ENCODE results near the gene CCDC112. TPM values are rescaled to one million over a fixed set of nuclear protein-coding genes. Genes with fewer than 3 reads are reported as not detected.
A peak's percentile ranks its signal among the peaks of the same experiment; 100 is the strongest.

The CCDC112 gene
- total and polyA plus RNA-seq, 9 of the 15 experiments (the other 6 are each of a cell fraction or from before 2014, with no cell fraction given) = 3.3 to 15.3 (median 7.4) TPM

DNA sequence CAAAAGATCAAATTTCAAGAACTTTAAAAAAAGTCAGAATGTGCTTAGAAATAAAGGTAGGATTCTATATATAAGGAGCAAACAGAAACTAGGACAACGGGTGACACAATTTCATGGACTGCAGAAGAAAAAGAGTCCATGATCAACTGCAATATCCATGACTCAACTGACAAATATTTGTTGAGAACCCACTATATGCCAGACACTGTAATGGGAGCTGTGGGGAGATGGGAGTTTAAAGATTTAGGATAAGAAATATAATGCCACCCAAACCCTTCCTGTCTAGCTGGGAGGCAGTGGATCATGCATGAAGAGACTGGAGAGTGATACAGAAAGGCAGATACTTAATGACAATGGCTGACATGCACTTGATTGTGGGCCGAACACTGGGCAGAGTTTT lies 27.6 kb upstream of the CCDC112 start:
- no peak overlapping the region for H3K27ac ChIP-seq (ENCODE audit: extremely low read depth, low read depth, low read length)
- 3% methylated on average over 2 of the region's 2 CpGs for WGBS (ENCODE audit: insufficient coverage, low coverage, missing lambda C conversion rate)
- intact Hi-C loops (cut with micrococcal nuclease) = no loop called here
- in situ Hi-C loops (cut with MboI) = no loop called here
- no peak overlapping the region for H3K9ac ChIP-seq (ENCODE audit: insufficient read depth in 1 of 2, low read depth in 2 of 2, low read length in 2 of 2)
- H3K36me3 ChIP-seq (ENCODE audit: control insufficient read depth, insufficient read depth, low read length) = no peaks in the 10 kb centered on the region
- CTCF ChIA-PET (ENCODE audit: low intra/inter-chr PET ratio) = no interaction called here
- no peak overlapping the region for H3K4me2 ChIP-seq (ENCODE audit: insufficient read depth, low read length)
- H2AFZ ChIP-seq (ENCODE audit: low read depth, low read length) = no peak overlapping the region
- no peaks in the 10 kb centered on the region for H3K79me2 ChIP-seq (ENCODE audit: control insufficient read depth, insufficient read depth, low read length)
- H3K9me1 ChIP-seq (ENCODE audit: control insufficient read depth, insufficient read depth, low read length) = no peaks in the 10 kb centered on the region
- no peak overlapping the region for H3K4me3 ChIP-seq
- TF ChIP-seq ZNF561 (CRISPR knock-in tag; conservative IDR thresholded peaks at IDR 0.05) (no peak), FOSL1 (tag; conservative IDR thresholded peaks at IDR 0.05) (peak; percentile 35; the same call in 1 of the 2 replicates), CCNT2 (IDR thresholded peaks at IDR 0.05; ENCODE audit: borderline replicate concordance, extremely low read depth, insufficient read length, low read depth, low read length) (no peak)
- POLR2A ChIA-PET = no interaction called here
- no peaks in the 10 kb centered on the region; a peak in 1 of 5 replicates for H3K27me3 ChIP-seq (ENCODE audit: control insufficient read depth in 2 of 2, insufficient read depth in 2 of 2, low read length in 2 of 2)
- no peak for FAIRE-seq
- BruUV-seq (replicated peaks) = no TSS peak
- no peak for ATAC-seq
- DNase-seq (ENCODE audit: extremely low read depth in 1 of 4, low spot score in 3 of 4) = no peak
- H4K20me1 ChIP-seq (replicated peaks; ENCODE audit: control insufficient read depth, insufficient read depth, low read length) = no peaks in the 10 kb centered on the region
- H3K9me3 ChIP-seq (replicated peaks; ENCODE audit: control insufficient read depth, insufficient read depth, low read depth, low read length) = no peaks in the 10 kb centered on the region
- H3K4me1 ChIP-seq (replicated peaks in 1 of 2; ENCODE audit: control insufficient read depth in 2 of 2, insufficient read depth in 2 of 2, low read length in 2 of 2) = no peaks in the 10 kb centered on the region; a peak in 1 of 5 replicates

DNA sequence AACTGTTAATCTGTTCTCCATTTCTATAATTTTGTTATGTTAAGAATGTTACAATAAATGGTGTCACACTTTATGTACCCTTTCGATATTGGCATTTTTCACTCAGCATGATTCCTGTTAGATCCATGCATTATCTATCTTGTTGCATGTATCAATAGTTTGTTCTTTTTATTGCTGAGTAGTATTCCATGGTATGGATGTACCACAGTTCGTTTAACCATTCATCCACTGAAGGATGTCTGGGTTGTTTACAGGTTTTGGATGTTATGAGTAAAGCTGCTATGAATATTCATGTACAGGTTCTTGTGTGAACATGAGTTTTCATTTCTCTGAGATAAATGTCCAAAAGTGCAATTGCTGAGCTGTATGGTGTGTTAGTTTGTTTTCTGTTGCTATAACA lies 26.3 kb upstream of the CCDC112 start:
- H3K4me2 ChIP-seq (ENCODE audit: insufficient read depth, low read length) = no peak overlapping the region
- H3K36me3 ChIP-seq (ENCODE audit: control insufficient read depth, insufficient read depth, low read length) = no peaks in the 10 kb centered on the region
- CTCF ChIA-PET (ENCODE audit: low intra/inter-chr PET ratio) = no interaction called here
- H3K9me3 ChIP-seq (replicated peaks; ENCODE audit: control insufficient read depth, insufficient read depth, low read depth, low read length) = no peaks in the 10 kb centered on the region
- 0% methylated on average over 2 of the region's 2 CpGs for WGBS (ENCODE audit: insufficient coverage, low coverage, missing lambda C conversion rate)
- no peak for TF ChIP-seq ZNF3 (CRISPR knock-in tag; IDR thresholded peaks at IDR 0.05)
- no peak for TF ChIP-seq RBM22 (IDR thresholded peaks at IDR 0.05; ENCODE audit: low read depth, low read length, poor library complexity, severe bottlenecking)
- TF ChIP-seq, protein P1, sequence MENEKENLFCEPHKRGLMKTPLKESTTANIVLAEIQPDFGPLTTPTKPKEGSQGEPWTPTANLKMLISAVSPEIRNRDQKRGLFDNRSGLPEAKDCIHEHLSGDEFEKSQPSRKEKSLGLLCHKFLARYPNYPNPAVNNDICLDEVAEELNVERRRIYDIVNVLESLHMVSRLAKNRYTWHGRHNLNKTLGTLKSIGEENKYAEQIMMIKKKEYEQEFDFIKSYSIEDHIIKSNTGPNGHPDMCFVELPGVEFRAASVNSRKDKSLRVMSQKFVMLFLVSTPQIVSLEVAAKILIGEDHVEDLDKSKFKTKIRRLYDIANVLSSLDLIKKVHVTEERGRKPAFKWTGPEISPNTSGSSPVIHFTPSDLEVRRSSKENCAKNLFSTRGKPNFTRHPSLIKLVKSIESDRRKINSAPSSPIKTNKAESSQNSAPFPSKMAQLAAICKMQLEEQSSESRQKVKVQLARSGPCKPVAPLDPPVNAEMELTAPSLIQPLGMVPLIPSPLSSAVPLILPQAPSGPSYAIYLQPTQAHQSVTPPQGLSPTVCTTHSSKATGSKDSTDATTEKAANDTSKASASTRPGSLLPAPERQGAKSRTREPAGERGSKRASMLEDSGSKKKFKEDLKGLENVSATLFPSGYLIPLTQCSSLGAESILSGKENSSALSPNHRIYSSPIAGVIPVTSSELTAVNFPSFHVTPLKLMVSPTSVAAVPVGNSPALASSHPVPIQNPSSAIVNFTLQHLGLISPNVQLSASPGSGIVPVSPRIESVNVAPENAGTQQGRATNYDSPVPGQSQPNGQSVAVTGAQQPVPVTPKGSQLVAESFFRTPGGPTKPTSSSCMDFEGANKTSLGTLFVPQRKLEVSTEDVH (IDR thresholded peaks at IDR 0.05; ENCODE audit: low read depth, partially characterized antibody) = no peak
- H3K9ac ChIP-seq (ENCODE audit: insufficient read depth in 1 of 2, low read depth in 2 of 2, low read length in 2 of 2) = no peak overlapping the region
- no peaks in the 10 kb centered on the region for H3K79me2 ChIP-seq (ENCODE audit: control insufficient read depth, insufficient read depth, low read length)
- H3K4me1 ChIP-seq (replicated peaks in 1 of 2; ENCODE audit: control insufficient read depth in 2 of 2, insufficient read depth in 2 of 2, low read length in 2 of 2) = no peaks in the 10 kb centered on the region
- H3K4me3 ChIP-seq = no peak overlapping the region
- no peaks in the 10 kb centered on the region for H3K9me1 ChIP-seq (ENCODE audit: control insufficient read depth, insufficient read depth, low read length)
- no peak for FAIRE-seq
- H4K20me1 ChIP-seq (replicated peaks; ENCODE audit: control insufficient read depth, insufficient read depth, low read length) = no peaks in the 10 kb centered on the region
- H3K27ac ChIP-seq (ENCODE audit: extremely low read depth, low read depth, low read length) = no peak overlapping the region
- no peaks in the 10 kb centered on the region; a peak in 1 of 5 replicates for H3K27me3 ChIP-seq (ENCODE audit: control insufficient read depth in 2 of 2, insufficient read depth in 2 of 2, low read length in 2 of 2)
- in situ Hi-C loops (cut with MboI) (no loop called here), intact Hi-C loops (cut with micrococcal nuclease) (no loop called here)
- BruUV-seq (replicated peaks) = no TSS peak
- POLR2A ChIA-PET = no interaction called here
- H2AFZ ChIP-seq (ENCODE audit: low read depth, low read length) = no peak overlapping the region
- DNase-seq (ENCODE audit: extremely low read depth in 1 of 4, low spot score in 3 of 4) = no peak
- no peak for ATAC-seq

Measured in K562 (cell line).